ENCODE results near the gene NBDY.
"Not testable (repeated sequence)": the region's sequence is repeated elsewhere in the genome, so short reads cannot be mapped to it uniquely, and the experiment has no call there.

NBDY gene

DNA sequence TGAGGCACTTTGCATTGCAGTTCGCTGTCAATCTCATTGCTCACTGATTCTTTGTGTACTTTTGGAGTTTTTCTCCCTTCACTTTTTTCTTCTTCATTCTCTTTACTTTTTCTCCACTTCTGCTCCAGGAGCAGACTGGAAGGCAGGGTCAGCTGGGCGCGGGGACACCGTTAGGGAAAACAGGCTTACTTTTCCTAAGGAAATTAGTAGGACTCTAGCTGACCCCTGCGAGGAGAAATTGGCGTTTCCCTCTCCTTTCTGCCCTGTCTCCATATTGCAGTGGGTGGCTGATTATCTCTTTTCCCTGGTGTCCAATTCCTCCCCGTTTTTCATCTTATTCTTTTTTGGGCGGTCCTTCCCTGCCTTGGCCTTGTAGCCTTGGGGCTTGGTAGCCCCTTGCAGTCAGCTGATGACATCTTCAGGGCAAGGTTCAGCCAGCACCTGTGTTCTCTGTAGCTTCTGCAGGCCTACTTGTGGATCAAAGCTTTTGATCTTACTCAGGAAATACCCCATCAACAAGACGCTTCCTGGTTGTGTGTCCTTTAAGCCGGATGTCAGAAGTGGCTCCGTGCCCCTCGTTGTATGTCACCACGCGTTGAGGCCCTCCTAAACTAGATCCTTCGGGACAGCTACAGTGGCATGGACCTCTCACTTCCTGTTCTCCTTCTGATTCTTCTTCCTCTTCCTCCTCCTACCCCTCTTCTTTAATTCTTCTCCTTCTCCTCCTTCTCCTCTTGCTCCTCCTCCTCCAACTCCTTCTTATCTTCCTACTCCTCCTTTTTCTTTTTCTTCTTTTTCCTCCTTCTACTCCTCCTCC, 36.1 kb downstream of the NBDY start:
- DNase-seq = no peak

- DNase-seq = no peak
Measured at GRCh38 chrX:56765811-56766553, 36.9 kb downstream of the NBDY start.

- no peak for DNase-seq
Measured at GRCh38 chrX:56766554-56767347, 37.7 kb downstream of the NBDY start.

DNA sequence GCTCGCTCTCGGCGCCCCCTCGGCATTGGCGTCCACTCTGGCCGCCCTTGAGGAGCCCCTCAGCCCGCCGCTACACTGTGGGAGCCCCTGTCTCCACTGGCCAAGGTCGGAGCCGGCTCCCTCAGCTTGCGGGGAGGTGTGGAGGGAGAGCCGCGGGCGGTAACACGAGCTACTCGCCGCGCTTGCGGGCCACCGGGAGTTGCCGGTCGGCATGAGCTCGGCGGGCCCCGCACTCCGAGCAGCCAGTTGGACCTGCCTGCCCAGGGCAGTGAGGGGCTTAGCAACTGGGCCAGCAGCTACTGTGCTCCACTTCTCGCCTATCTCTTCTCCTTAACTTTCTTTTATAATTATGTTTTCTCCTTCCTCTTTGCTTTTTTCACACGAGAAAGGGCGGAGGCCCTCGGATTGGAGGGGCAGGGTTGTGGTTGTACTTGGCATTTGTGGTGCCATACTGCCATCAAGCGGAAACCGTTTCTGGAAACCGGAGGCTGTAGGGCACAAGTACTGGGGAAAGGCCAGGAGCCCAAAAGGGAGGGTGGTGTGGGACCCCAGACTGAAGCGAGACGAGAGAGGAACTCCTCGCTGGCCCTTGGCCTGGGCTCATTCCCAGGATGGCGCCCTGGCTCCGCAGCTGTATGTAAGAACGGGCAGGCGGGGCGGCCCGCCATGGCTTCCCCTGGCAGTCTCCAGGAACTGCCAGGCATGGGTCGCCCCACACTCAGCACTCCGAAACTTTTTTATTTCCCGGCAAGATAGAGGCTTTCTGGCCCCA, 38.5 kb downstream of the NBDY start:
- not testable (repeated sequence) for DNase-seq

GRCh38 chrX:56768120-56768660, 39.1 kb downstream of the NBDY start:
- DNase-seq = not testable (repeated sequence)

GRCh38 chrX:56772675-56773521, 43.9 kb downstream of the NBDY start:
- DNase-seq = not testable (repeated sequence)

GRCh38 chrX:56773522-56774060, 44.5 kb downstream of the NBDY start:
- DNase-seq = not testable (repeated sequence)

DNA sequence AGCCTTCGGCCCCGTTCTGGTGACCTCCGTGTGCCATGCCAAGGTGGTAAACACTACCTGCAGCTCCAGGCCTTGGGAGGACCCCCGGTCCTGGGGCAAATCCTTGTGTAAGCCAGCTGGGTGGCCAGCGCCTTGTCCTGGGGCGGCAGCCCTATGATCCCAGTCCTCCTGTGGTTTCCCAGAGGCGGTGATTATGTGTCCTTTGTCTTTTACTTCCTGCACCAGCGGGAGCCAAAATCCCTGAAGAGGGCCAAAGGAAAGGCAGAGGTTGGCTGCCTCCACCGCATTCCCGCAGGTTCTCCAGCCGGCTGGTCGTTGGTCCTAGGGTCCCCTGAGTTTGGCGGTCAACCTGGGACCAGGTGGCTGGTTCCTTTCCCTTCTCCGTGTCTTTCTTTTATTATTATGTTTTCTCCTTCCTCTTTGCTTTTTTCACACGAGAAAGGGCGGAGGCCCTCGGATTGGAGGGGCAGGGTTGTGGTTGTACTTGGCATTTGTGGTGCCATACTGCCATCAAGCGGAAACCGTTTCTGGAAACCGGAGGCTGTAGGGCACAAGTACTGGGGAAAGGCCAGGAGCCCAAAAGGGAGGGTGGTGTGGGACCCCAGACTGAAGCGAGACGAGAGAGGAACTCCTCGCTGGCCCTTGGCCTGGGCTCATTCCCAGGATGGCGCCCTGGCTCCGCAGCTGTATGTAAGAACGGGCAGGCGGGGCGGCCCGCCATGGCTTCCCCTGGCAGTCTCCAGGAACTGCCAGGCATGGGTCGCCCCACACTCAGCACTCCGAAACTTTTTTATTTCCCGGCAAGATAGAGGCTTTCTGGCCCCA, 49.3 kb downstream of the NBDY start:
- not testable (repeated sequence) for DNase-seq

- DNase-seq = not testable (repeated sequence)
Measured at GRCh38 chrX:56778924-56779468, 50.0 kb downstream of the NBDY start.

GRCh38 chrX:56780681-56781649, 51.9 kb downstream of the NBDY start:
- DNase-seq = not testable (repeated sequence)

GRCh38 chrX:56782352-56782751, 53.3 kb downstream of the NBDY start:
- no peak for DNase-seq

DNA sequence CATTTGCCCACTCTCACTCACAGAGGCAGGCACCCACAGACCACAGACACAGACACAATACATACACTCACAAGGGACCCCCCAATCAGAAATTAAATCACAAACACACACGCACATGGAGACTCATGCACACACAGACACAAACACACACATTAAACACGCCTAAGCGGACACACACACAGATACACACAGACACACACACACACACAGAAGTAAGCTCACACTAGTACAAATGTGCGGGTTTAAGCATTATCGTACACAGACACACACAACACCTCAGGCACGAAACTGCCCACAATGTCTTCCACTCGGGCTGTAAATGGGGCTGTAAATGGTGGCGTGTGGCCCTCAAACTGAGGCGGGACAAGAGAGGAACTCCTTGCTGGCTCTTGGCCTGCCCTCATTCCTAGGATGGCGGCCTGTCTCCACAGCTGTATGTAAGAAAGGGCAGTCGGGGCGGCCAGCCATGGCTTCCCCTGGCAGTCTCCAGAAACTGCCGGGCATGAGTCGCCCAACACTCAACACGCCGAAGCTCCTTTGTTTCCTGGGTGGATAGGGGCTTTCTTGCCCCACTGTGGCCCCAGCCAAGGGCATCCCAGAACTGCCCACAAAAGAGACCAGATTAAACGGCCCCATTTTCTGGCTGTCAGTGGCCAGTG, 53.9 kb downstream of the NBDY start:
- DNase-seq = no peak

DNA sequence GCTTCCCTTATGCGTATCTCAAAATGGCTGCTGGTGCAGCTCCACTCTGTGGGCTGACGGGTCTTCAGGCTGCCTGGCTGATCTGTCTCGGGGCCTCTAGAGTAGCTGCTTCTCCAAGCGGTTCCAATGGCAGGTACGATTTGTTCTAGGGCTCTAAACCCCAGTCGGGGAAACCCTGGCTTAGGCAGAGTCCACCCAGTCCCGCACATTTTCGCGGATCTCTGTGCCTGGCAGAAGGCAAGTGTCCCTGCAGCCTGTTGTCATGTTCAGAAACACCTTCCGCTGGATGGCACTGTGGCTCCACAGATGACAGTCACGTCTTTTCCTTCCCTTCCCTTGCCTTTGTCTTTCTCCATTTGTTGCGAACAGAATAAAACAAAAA, 54.4 kb downstream of the NBDY start:
- no peak for DNase-seq

- no peak for DNase-seq
Measured at GRCh38 chrX:56783996-56784620, 55.1 kb downstream of the NBDY start.

GRCh38 chrX:56784666-56785065, 55.6 kb downstream of the NBDY start:
- DNase-seq = no peak

GRCh38 chrX:56785442-56785841, 56.4 kb downstream of the NBDY start:
- no peak for DNase-seq

Measured in SW 1271 (cell line).